AG04450 (cell line): Measurements from ENCODE around the gene CYRIA. TPM values are rescaled to one million over a fixed set of nuclear protein-coding genes. Genes with fewer than 3 reads are reported as not detected.

Source experiments
- CTCF ChIA-PET: fragments of 300-600, 350-600 bp; formaldehyde crosslinking; extraction: SDS; loops from one replicate; lab custom pipeline; 2022; ENCODE audit warnings: antibody characterized with exemption, inconsistent platforms; lab: Charles Lee
- POLR2A ChIA-PET: fragments of 350-600 bp; formaldehyde crosslinking; extraction: SDS; loops from one replicate; lab custom pipeline; 2021; ENCODE audit warnings: antibody characterized with exemption, inconsistent platforms; lab: Yijun Ruan, JAX
- DNase-seq: peaks from one replicate; pipeline ENCODE4 v3.0.0-alpha.2; 2011; ENCODE audit warnings: low read depth, low spot score
- H3K27ac ChIP-seq: one replicate; pipeline ENCODE4 v1.5.1; 2012; ENCODE audit warnings: low read depth, low read length, control low read depth
- H3K27me3 ChIP-seq: one replicate; pipeline ENCODE4 v1.6.0; 2012; ENCODE audit warnings: low read length; ENCODE audit not compliant: control insufficient read depth, insufficient read depth
- H3K4me3 ChIP-seq: 2 replicates; pipeline ENCODE4 v1.5.1; 2011; ENCODE audit warnings: mild to moderate bottlenecking, low read depth, low read length, control low read depth
- H3K9me3 ChIP-seq: 2 replicates; pipeline ENCODE4 v1.5.1; 2012; ENCODE audit warnings: low read length; ENCODE audit not compliant: control insufficient read depth, insufficient read depth
- CTCF ChIP-seq: IDR thresholded peaks from 2 replicates; pipeline ENCODE4 v1.5.1; 2011; ENCODE audit warnings: low read depth, low read length, control low read depth, inconsistent platforms
- polyA plus RNA-seq: library from polyadenylated mRNA; depleted of rRNA; stranded (reverse); fragments of >200 nt; gene quantifications from 2 replicates; pipeline ENCODE4 v1.2.3, GENCODE V29; 2011

The CYRIA gene
- polyA plus RNA-seq, 1 experiment: 3.7 TPM

GRCh38 chr2:16655905-16656642 is 9.6 kb downstream of the CYRIA start:
- TF ChIP-seq CTCF: no peak
- H3K27me3 ChIP-seq: no peaks in the 10 kb centered on the region
- ChIA-PET CTCF (interaction anchor here (1.6 kb wide), 1 partner anchor 47 kb away, joined by 8 read pairs; no protein-coding TSS in a partner anchor), POLR2A (no interaction called here)
- DNase-seq: no peak
- H3K4me3 ChIP-seq: no peak overlapping the region
- H3K27ac ChIP-seq: no peak overlapping the region
- no peaks in the 10 kb centered on the region for H3K9me3 ChIP-seq

- H3K4me3 ChIP-seq: no peak overlapping the region
- no peaks in the 10 kb centered on the region for H3K9me3 ChIP-seq
- DNase-seq: no peak
- no peak for TF ChIP-seq CTCF
- no peaks in the 10 kb centered on the region for H3K27me3 ChIP-seq
- ChIA-PET CTCF (interaction anchor here (1.5 kb wide), 1 partner anchor 46 kb away, joined by 5 read pairs; no protein-coding TSS in a partner anchor), POLR2A (no interaction called here)
- H3K27ac ChIP-seq: no peak overlapping the region
These were observed 10.2 kb downstream of the CYRIA start for GRCh38 chr2:16655445-16655837.

DNA sequence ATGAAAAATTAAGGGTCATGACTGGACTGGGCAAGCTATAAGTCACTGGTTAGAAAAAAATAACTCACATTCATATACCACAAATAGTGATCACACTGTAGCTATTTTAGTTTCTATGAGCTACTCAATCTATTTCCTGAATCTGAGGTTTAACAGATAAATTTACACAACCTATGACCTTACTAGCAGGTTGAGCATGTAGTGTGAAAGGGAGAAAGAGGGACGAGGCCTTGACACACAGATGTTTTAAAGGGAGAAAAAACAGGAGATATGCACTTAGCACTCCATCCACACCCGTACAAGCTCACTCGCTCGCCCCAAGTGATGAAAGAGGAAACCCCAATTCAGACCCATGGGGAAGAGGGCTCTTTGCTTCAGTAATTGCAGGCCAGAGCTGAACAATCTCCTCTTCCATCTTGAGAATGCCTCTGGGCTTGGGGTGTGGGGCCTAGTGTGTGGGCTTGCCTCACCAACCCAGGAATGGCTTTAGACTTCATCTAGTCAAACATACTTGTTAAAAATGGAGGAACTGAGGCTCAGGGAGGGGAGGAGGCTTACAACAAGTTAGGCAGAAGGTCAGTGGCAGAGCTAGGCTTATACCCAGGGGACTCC is 10.7 kb downstream of the CYRIA start:
- DNase-seq: no peak
- H3K4me3 ChIP-seq: no peak overlapping the region
- no peak for TF ChIP-seq CTCF
- no peak overlapping the region for H3K27ac ChIP-seq
- ChIA-PET CTCF (interaction anchor here (1.5 kb wide), 1 partner anchor 46 kb away, joined by 5 read pairs; no protein-coding TSS in a partner anchor), POLR2A (no interaction called here)
- no peaks in the 10 kb centered on the region for H3K9me3 ChIP-seq
- H3K27me3 ChIP-seq: no peaks in the 10 kb centered on the region

DNA sequence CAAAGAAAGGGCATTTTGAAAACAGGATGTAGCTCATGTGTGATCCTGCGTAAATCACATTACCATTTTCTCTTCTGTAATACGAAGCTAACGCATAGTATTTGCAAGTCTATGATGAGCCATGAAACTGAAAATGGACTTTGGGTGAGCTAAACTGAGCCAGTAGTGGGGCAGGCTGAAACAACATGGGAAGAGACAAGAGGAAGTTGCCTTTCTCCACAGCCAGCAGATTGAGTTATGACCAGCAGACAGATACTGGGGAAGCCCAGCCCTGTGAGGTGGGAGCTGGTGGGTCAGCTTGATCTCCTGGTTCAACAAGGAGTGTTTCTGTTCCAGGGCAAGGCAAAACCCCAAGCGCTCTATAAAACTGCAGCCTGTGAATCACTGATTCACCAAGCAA is 11.8 kb downstream of the CYRIA start:
- Histone ChIP-seq H3K9me3 (no peaks in the 10 kb centered on the region), H3K4me3 (no peak overlapping the region), H3K27me3 (no peaks in the 10 kb centered on the region), H3K27ac (no peak overlapping the region)
- CTCF ChIA-PET: interaction anchor here (1.0 to 1.5 kb wide), 3 partner anchors 16 to 1017 kb away, joined by 3 to 5 read pairs (median 3); no protein-coding TSS in a partner anchor
- DNase-seq: no peak
- no peak for TF ChIP-seq CTCF
- POLR2A ChIA-PET: no interaction called here

GRCh38 chr2:16653083-16653375 is 12.6 kb downstream of the CYRIA start:
- CTCF ChIA-PET: no interaction called here
- POLR2A ChIA-PET: no interaction called here
- DNase-seq: no peak
- peak overlapping the region; percentile 58 for H3K27ac ChIP-seq
- no peak overlapping the region for H3K4me3 ChIP-seq
- H3K9me3 ChIP-seq: no peaks in the 10 kb centered on the region
- no peak for TF ChIP-seq CTCF
- no peaks in the 10 kb centered on the region for H3K27me3 ChIP-seq
